Breast epithelium (tissue), 4 donors: ENCODE measurements around the gene KL. TPM values are rescaled to one million over a fixed set of nuclear protein-coding genes. Genes with fewer than 3 reads are reported as not detected.

Experiments
- DNase-seq, 2 donors: peaks; one replicate each; pipeline ENCODE4 v3.0.0-alpha.2; 2019; ENCODE audit warnings: low spot score in 2 of 2
- H3K27ac ChIP-seq, 2 donors: fragments of 200-600 bp; sonication (generic) in 1 of 2; one replicate each; pipeline ENCODE4 v1.5.1; 2016 to 2019; ENCODE audit warnings: mild to moderate bottlenecking in 1 of 2
- H3K27me3 ChIP-seq, 2 donors: fragments of 200-600 bp; sonication (generic) in 1 of 2; one replicate each; pipeline versions ENCODE4 v1.5.1 to v1.6.0; 2017 to 2019; ENCODE audit warnings: control low read depth in 1 of 2, mild to moderate bottlenecking in 1 of 2
- H3K36me3 ChIP-seq: fragments of 200-600 bp; one replicate; pipeline ENCODE4 v1.5.1; 2019
- H3K4me1 ChIP-seq, 2 donors: fragments of 200-600 bp; sonication (generic); one replicate each; pipeline ENCODE4 v1.5.1; 2016 to 2019; ENCODE audit warnings: control low read depth in 1 of 2
- H3K4me3 ChIP-seq, 3 donors: fragments of 200-600 bp; sonication (generic); 1 replicate in 2 of 3; 2 replicates in 1 of 3; pipeline ENCODE4 v1.5.1; 2016 to 2019; ENCODE audit warnings: mild to moderate bottlenecking in 3 of 3, moderate library complexity in 2 of 3
- H3K9me3 ChIP-seq, 2 donors: fragments of 200-600 bp; sonication (generic) in 1 of 2; one replicate each; pipeline ENCODE4 v1.5.1; 2016 to 2019; ENCODE audit warnings: control low read depth in 1 of 2
- CTCF ChIP-seq, 3 donors: fragments of 450-650 bp; IDR thresholded peaks; one replicate each; pipeline ENCODE4 v1.5.1; 2016 to 2017; ENCODE audit warnings: antibody characterized with exemption in 3 of 3, mild to moderate bottlenecking in 3 of 3, moderate library complexity in 3 of 3
- POLR2A ChIP-seq: fragments of 450-650 bp; IDR thresholded peaks from one replicate; pipeline ENCODE4 v1.6.1; 2016; ENCODE audit warnings: antibody characterized with exemption, mild to moderate bottlenecking, moderate library complexity
- POLR2AphosphoS5 ChIP-seq, 3 donors: sonication (generic); formaldehyde crosslinking; IDR thresholded peaks; one replicate each; pipeline ENCODE4 v1.6.1; 2017; ENCODE audit warnings: antibody characterized with exemption in 3 of 3
- intact Hi-C: fragments of 100-400 bp; cut with DNase I; formaldehyde crosslinking; loops from one replicate; pipeline ENCODE4 v1.15.1; 2023; ENCODE audit warnings: low total_unique reads
- total RNA-seq, 3 donors: library from RNA; depleted of rRNA; stranded (reverse); fragments of >200 nt; gene quantifications; one replicate each; pipeline ENCODE4 v1.1.0, GENCODE V29; 2016

KL gene
- total RNA-seq, 3 donors from 2014 or later: 2.7 to 4.3 (median 2.9) TPM

GRCh38 chr13:33073338-33073737 lies 57.1 kb downstream of the KL start:
- Histone ChIP-seq H3K27me3 (no peaks in the 10 kb centered on the region), H3K36me3 (no peaks in the 10 kb centered on the region), H3K27ac (no peak overlapping the region), H3K4me1 (no peaks in the 10 kb centered on the region), H3K9me3 (no peaks in the 10 kb centered on the region), H3K4me3 (no peak overlapping the region)
- no peak for DNase-seq
- intact Hi-C loops: no loop called here
- TF ChIP-seq POLR2AphosphoS5 (IDR thresholded peaks at IDR 0.05): no peak
- no peak for TF ChIP-seq POLR2A
- TF ChIP-seq CTCF (IDR thresholded peaks at IDR 0.05): no peak

- Histone ChIP-seq H3K4me1 (no peaks in the 10 kb centered on the region), H3K27ac (no peak overlapping the region), H3K36me3 (no peaks in the 10 kb centered on the region), H3K27me3 (no peaks in the 10 kb centered on the region), H3K4me3 (no peak overlapping the region), H3K9me3 (no peaks in the 10 kb centered on the region)
- DNase-seq: no peak
- intact Hi-C loops: no loop called here
- no peak for TF ChIP-seq POLR2AphosphoS5 (IDR thresholded peaks at IDR 0.05)
- TF ChIP-seq CTCF (IDR thresholded peaks at IDR 0.05): no peak
- TF ChIP-seq POLR2A: no peak
These were observed 60.1 kb downstream of the KL start for GRCh38 chr13:33076001-33076992.

GRCh38 chr13:33078263-33078662 lies 62.0 kb downstream of the KL start:
- no peaks in the 10 kb centered on the region for H3K4me1 ChIP-seq

GRCh38 chr13:33079960-33080359 lies 63.7 kb downstream of the KL start:
- Histone ChIP-seq H3K27me3 (no peaks in the 10 kb centered on the region), H3K4me3 (no peak overlapping the region), H3K36me3 (no peaks in the 10 kb centered on the region), H3K4me1 (no peaks in the 10 kb centered on the region), H3K9me3 (no peaks in the 10 kb centered on the region), H3K27ac (no peak overlapping the region)
- intact Hi-C loops: no loop called here
- no peak for DNase-seq
- TF ChIP-seq POLR2A: no peak
- no peak for TF ChIP-seq POLR2AphosphoS5 (IDR thresholded peaks at IDR 0.05)
- no peak for TF ChIP-seq CTCF (IDR thresholded peaks at IDR 0.05)

More at GRCh38 chr13:33078263-33078662, 62.0 kb downstream of the KL start:
- intact Hi-C loops: no loop called here
- Histone ChIP-seq H3K9me3 (no peaks in the 10 kb centered on the region), H3K36me3 (no peaks in the 10 kb centered on the region), H3K4me3 (no peak overlapping the region), H3K27ac (no peak overlapping the region), H3K27me3 (no peaks in the 10 kb centered on the region)
- DNase-seq: no peak
- TF ChIP-seq CTCF (IDR thresholded peaks at IDR 0.05): no peak
- TF ChIP-seq POLR2A: no peak
- TF ChIP-seq POLR2AphosphoS5 (IDR thresholded peaks at IDR 0.05): no peak

GRCh38 chr13:33080972-33081590 lies 64.9 kb downstream of the KL start:
- intact Hi-C loops: no loop called here
- no peaks in the 10 kb centered on the region for H3K36me3 ChIP-seq
- no peaks in the 10 kb centered on the region for H3K27me3 ChIP-seq
- no peaks in the 10 kb centered on the region for H3K4me1 ChIP-seq
- H3K27ac ChIP-seq: no peak overlapping the region
- H3K9me3 ChIP-seq: no peaks in the 10 kb centered on the region
- DNase-seq: no peak
- H3K4me3 ChIP-seq: no peak overlapping the region
- no peak for TF ChIP-seq POLR2A
- TF ChIP-seq POLR2AphosphoS5 (IDR thresholded peaks at IDR 0.05): no peak
- no peak for TF ChIP-seq CTCF (IDR thresholded peaks at IDR 0.05)
